Measurements from ENCODE around the gene BOLA2B. TPM values are rescaled to one million over a fixed set of nuclear protein-coding genes. Genes with fewer than 3 reads are reported as not detected.

BOLA2B gene
- total and polyA plus RNA-seq, 2 of the 4 experiments (the other 2 are of a cell fraction) = 121 to 301 TPM

DNA sequence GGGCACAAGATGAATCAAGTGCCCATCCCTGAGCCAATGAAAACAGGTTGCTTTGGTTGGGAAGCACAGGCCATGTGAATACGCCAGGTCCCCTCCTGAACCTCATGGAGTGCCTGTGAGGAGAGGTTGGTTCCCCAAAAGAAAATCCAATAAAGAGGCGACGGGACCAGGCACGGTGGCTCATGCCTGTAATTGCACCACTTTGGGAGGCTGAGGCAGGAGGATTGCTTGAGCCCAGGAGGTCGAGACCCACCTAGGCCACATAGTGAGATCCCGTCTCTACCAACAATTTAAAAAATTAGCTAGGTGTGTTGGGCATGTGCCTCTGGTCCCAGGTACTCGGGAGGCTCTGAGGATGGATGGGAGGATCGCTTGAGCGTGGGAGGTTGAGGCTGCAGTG, 13.5 kb downstream of the BOLA2B start:
- Histone ChIP-seq H2BK120ac (ENCODE audit: low read depth, low read length) (no peak overlapping the region), H3K36me3 (ENCODE audit: control insufficient read depth, insufficient read depth, low read length) (no peaks in the 10 kb centered on the region), H3K27ac (ENCODE audit: insufficient read depth, low read length) (no peak overlapping the region), H2AK9ac (replicated peaks; ENCODE audit: low read depth, low read length, poor library complexity) (no peak overlapping the region), H3K14ac (replicated peaks; ENCODE audit: low read depth, low read length) (no peak overlapping the region), H3K4ac (ENCODE audit: low read depth, low read length) (no peak overlapping the region), H3K79me1 (ENCODE audit: low read depth in 1 of 2, low read length in 2 of 2) (no peaks in the 10 kb centered on the region; a peak in 1 of 4 replicates), H3K56ac (ENCODE audit: extremely low read depth, insufficient read depth, low read length) (no peak overlapping the region), H3K4me3 (ENCODE audit: insufficient read depth, low read depth, low read length) (no peak overlapping the region), H4K5ac (ENCODE audit: low read depth, low read length) (no peak overlapping the region), H3K18ac (ENCODE audit: low read depth, low read length) (no peak overlapping the region), H4K8ac (ENCODE audit: low read depth in 2 of 2, low read length in 2 of 2) (no peak overlapping the region), H3K4me1 (ENCODE audit: control insufficient read depth, insufficient read depth, low read length) (peaks cover 2% of the 10 kb centered on the region; the same call in 1 of the 2 replicates), H3K9me1 (ENCODE audit: insufficient read depth, low read length) (peaks cover 3% of the 10 kb centered on the region; the same call in 1 of the 2 replicates), H2AFZ (replicated peaks; ENCODE audit: low read length, poor library complexity) (no peak overlapping the region), H3K23ac (ENCODE audit: low read depth, low read length) (no peak overlapping the region), H2BK20ac (ENCODE audit: low read depth, low read length) (no peak overlapping the region), H3K27me3 (ENCODE audit: control insufficient read depth, insufficient read depth, low read length) (no peaks in the 10 kb centered on the region), H4K20me1 (ENCODE audit: insufficient read depth, low read length) (no peaks in the 10 kb centered on the region; the same call in 1 of the 2 replicates), H4K91ac (ENCODE audit: insufficient read depth, low read depth, low read length) (no peak overlapping the region), H3K9ac (ENCODE audit: low read depth, low read length) (no peak overlapping the region), H2BK5ac (ENCODE audit: low read depth, low read length, poor library complexity, severe bottlenecking) (no peak overlapping the region), H3K4me2 (ENCODE audit: low read depth, low read length) (no peak overlapping the region), H2BK15ac (ENCODE audit: low read depth, low read length) (no peak overlapping the region), H3K9me3 (ENCODE audit: control insufficient read depth, insufficient read depth, low read length) (no peaks in the 10 kb centered on the region), H2AK5ac (ENCODE audit: low read depth, low read length) (no peak overlapping the region)
- no peak for TF ChIP-seq RCOR1 (IDR thresholded peaks at IDR 0.05; ENCODE audit: insufficient replicate concordance, low read length)
- TF ChIP-seq POLR2A (IDR thresholded peaks at IDR 0.05; ENCODE audit: low read depth, low read length) = no peak
- TF ChIP-seq, protein P1, sequence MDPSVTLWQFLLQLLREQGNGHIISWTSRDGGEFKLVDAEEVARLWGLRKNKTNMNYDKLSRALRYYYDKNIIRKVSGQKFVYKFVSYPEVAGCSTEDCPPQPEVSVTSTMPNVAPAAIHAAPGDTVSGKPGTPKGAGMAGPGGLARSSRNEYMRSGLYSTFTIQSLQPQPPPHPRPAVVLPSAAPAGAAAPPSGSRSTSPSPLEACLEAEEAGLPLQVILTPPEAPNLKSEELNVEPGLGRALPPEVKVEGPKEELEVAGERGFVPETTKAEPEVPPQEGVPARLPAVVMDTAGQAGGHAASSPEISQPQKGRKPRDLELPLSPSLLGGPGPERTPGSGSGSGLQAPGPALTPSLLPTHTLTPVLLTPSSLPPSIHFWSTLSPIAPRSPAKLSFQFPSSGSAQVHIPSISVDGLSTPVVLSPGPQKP (IDR thresholded peaks at IDR 0.05; ENCODE audit: borderline replicate concordance, low read depth, low read length) = no peak
- TF ChIP-seq FOS (IDR thresholded peaks at IDR 0.05; ENCODE audit: low read depth, low read length) = no peak
- TF ChIP-seq NFE2L2 (IDR thresholded peaks at IDR 0.05; ENCODE audit: low read depth, low read length) = no peak
- no peak for TF ChIP-seq RAD21 (IDR thresholded peaks at IDR 0.05; ENCODE audit: low read length)
- WGBS, 2 experiments (ENCODE audit: extremely low coverage in 2 of 2, insufficient read length in 1 of 2) = 86% methylated on average over 2 of the region's 9 CpGs; no CpG with 5 or more reads in 1 of the 2 experiments
- CTCF ChIA-PET = no interaction called here
- POLR2A ChIA-PET (ENCODE audit: unreplicated experiment) = no interaction called here
- intact Hi-C loops (cut with micrococcal nuclease) (no loop called here), dilution Hi-C loops (cut with HindIII; ENCODE audit: low sequenced_read_pairs, unreplicated experiment) (no loop called here), in situ Hi-C loops (cut with MboI; ENCODE audit: low sequenced_read_pairs) (loop anchor here (25.0 kb wide), 1 partner anchor 232 kb away; the partner anchor contains the start of gene ZNF771)
- DNase-seq (no peak), ATAC-seq (ENCODE audit: low read depth) (no peak)
- no TSS peak for BruUV-seq (replicated peaks)

Data from IMR-90 (cell line).